SH-SY5Y (cell line): ENCODE results near the gene CENPU.

ENCODE experiments used
- GATA2 ChIP-seq: IDR thresholded peaks from 2 replicates; pipeline ENCODE4 v1.6.1; 2011; ENCODE audit warnings: mild to moderate bottlenecking, low read depth, low read length
- GATA3 ChIP-seq: IDR thresholded peaks from 2 replicates; pipeline ENCODE4 v1.6.1; 2011; ENCODE audit warnings: low read depth, mild to moderate bottlenecking, low read length, moderate library complexity

- no peak for TF ChIP-seq GATA2
- TF ChIP-seq GATA3, result no peak
Observed at GRCh38 chr4:184776821-184777220, 42.9 kb upstream of the CENPU start.
